DND-41 (cell line): Measurements from ENCODE around the gene SERPINH1.

Experiments
- ATAC-seq: fragments of 200-7000 bp; cut with Tn5 transposase; 3 replicates; pipeline ENCODE4 v1.9.1; 2021; ENCODE audit warnings: low read depth; ENCODE audit not compliant: insufficient read depth
- DNase-seq: peaks from one replicate; pipeline ENCODE4 v3.0.0-alpha.2; 2020
- H2AFZ ChIP-seq: 2 replicates; pipeline ENCODE4 v1.6.0; 2012; ENCODE audit warnings: low read depth, low read length
- H3K27ac ChIP-seq: 2 replicates; pipeline ENCODE4 v1.5.1; 2012; ENCODE audit warnings: low read length, inconsistent platforms
- H3K27me3 ChIP-seq: fragments of 200-600 bp; sonication (generic); 2 replicates; pipeline ENCODE4 v1.6.0; 2012; ENCODE audit warnings: low read length, mild to moderate bottlenecking, inconsistent platforms; ENCODE audit not compliant: insufficient read depth, poor library complexity
- H3K36me3 ChIP-seq: 2 replicates; pipeline ENCODE4 v1.5.1; 2012; ENCODE audit warnings: low read length, inconsistent platforms; ENCODE audit not compliant: insufficient read depth
- H3K4me1 ChIP-seq: 2 replicates; pipeline ENCODE4 v1.5.1; 2012; ENCODE audit warnings: mild to moderate bottlenecking, low read length; ENCODE audit not compliant: insufficient read depth
- H3K4me2 ChIP-seq: 2 replicates; pipeline ENCODE4 v1.6.0; 2012; ENCODE audit warnings: mild to moderate bottlenecking, moderate library complexity, low read length, inconsistent platforms; ENCODE audit not compliant: insufficient read depth
- H3K4me3 ChIP-seq, 2 experiments: fragments of 200-600 bp in 1 of 2; shearing (Covaris generic) in 1 of 2; 2 replicates each; pipeline ENCODE4 v1.5.1; 2012 to 2016; ENCODE audit warnings: inconsistent platforms in 2 of 2, low read length in 2 of 2, mild to moderate bottlenecking in 2 of 2, low read depth in 1 of 2, moderate library complexity in 1 of 2
- H3K79me2 ChIP-seq: 2 replicates; pipeline ENCODE4 v1.6.0; 2012; ENCODE audit warnings: low read length, inconsistent platforms; ENCODE audit not compliant: insufficient read depth
- H3K9ac ChIP-seq: 2 replicates; pipeline ENCODE4 v1.6.0; 2012; ENCODE audit warnings: low read depth, mild to moderate bottlenecking, inconsistent platforms, low read length, moderate library complexity
- H3K9me3 ChIP-seq: 2 replicates; pipeline ENCODE4 v1.5.1; 2012; ENCODE audit warnings: low read length, moderate library complexity, mild to moderate bottlenecking, inconsistent platforms; ENCODE audit not compliant: insufficient read depth, severe bottlenecking
- H4K20me1 ChIP-seq: 2 replicates; pipeline ENCODE4 v1.6.0; 2012; ENCODE audit warnings: low read length; ENCODE audit not compliant: insufficient read depth
- EZH2 ChIP-seq: IDR thresholded peaks from 3 replicates; pipeline ENCODE4 v1.6.1; 2012; ENCODE audit warnings: borderline replicate concordance, low read depth, mild to moderate bottlenecking, moderate library complexity, low read length, inconsistent platforms; ENCODE audit not compliant: severe bottlenecking
- TF ChIP-seq, protein P1 (sequence below): IDR thresholded peaks from 2 replicates; pipeline ENCODE4 v1.5.1; 2012; ENCODE audit warnings: borderline replicate concordance, low read length, moderate library complexity, mild to moderate bottlenecking; ENCODE audit not compliant: poor library complexity, severe bottlenecking; ENCODE audit errors: extremely low read depth

Gene SERPINH1

DNA sequence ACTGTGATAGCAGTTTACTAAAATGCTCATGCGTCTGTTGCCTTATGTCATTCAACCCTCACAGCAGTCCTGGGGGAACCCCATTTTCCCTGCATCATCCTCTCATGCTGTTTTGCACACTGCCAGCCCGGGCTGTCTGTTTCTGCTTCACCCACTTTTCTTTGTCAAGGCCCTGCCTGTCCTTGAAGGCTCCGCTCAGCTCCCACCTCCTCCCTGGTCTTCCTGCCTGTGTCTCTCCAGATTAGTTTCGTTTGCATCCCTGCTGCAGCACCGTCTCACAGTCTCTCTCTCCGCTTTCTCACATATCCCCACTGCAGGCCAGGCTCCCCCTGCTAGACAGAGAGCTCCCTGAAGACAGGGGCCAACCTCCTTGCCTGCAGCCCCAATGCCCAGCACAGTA is 29.9 kb downstream of the SERPINH1 start:
- DNase-seq (no peak), ATAC-seq (no peak)
- no peak overlapping the region for H2AFZ ChIP-seq
- H3K27ac ChIP-seq = no peak overlapping the region
- H3K79me2 ChIP-seq = no peaks in the 10 kb centered on the region
- TF ChIP-seq, protein P1, sequence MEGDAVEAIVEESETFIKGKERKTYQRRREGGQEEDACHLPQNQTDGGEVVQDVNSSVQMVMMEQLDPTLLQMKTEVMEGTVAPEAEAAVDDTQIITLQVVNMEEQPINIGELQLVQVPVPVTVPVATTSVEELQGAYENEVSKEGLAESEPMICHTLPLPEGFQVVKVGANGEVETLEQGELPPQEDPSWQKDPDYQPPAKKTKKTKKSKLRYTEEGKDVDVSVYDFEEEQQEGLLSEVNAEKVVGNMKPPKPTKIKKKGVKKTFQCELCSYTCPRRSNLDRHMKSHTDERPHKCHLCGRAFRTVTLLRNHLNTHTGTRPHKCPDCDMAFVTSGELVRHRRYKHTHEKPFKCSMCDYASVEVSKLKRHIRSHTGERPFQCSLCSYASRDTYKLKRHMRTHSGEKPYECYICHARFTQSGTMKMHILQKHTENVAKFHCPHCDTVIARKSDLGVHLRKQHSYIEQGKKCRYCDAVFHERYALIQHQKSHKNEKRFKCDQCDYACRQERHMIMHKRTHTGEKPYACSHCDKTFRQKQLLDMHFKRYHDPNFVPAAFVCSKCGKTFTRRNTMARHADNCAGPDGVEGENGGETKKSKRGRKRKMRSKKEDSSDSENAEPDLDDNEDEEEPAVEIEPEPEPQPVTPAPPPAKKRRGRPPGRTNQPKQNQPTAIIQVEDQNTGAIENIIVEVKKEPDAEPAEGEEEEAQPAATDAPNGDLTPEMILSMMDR = no peak
- no peak for TF ChIP-seq EZH2
- H3K4me3 ChIP-seq = no peak overlapping the region
- H3K4me2 ChIP-seq = no peak overlapping the region
- no peaks in the 10 kb centered on the region for H4K20me1 ChIP-seq
- no peak overlapping the region for H3K9ac ChIP-seq
- no peaks in the 10 kb centered on the region for H3K36me3 ChIP-seq
- no peaks in the 10 kb centered on the region for H3K9me3 ChIP-seq
- no peaks in the 10 kb centered on the region for H3K4me1 ChIP-seq
- peaks cover 4% of the 10 kb centered on the region for H3K27me3 ChIP-seq

DNA sequence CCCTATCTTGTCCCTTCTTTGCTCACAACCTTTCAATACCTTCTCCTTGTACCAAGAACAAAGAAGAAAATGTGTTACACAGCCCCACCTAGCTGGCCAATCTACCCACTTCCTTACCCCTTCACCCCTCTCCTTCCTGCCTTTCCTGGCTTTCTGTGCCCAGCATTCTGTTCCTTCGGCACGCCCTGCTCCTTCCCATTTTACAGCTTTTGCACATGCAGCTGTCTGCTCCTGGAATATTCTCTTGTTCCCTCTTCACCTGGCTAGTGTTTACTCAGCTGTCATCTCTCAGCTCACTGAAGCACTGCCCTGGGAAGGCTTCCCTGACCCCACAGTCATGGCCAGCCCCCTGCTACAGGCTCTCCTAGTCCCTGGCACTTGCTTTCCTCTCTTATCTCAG is 30.7 kb downstream of the SERPINH1 start:
- Histone ChIP-seq H3K4me3 (no peak overlapping the region), H3K9me3 (no peaks in the 10 kb centered on the region), H3K4me2 (no peak overlapping the region), H3K36me3 (no peaks in the 10 kb centered on the region), H4K20me1 (no peaks in the 10 kb centered on the region), H3K27me3 (peaks cover 4% of the 10 kb centered on the region), H3K79me2 (no peaks in the 10 kb centered on the region), H3K9ac (no peak overlapping the region), H2AFZ (no peak overlapping the region), H3K4me1 (no peaks in the 10 kb centered on the region), H3K27ac (no peak overlapping the region)
- DNase-seq (no peak), ATAC-seq (no peak)
- TF ChIP-seq, protein P1 = peak; percentile 3
- TF ChIP-seq EZH2 = no peak

DNA sequence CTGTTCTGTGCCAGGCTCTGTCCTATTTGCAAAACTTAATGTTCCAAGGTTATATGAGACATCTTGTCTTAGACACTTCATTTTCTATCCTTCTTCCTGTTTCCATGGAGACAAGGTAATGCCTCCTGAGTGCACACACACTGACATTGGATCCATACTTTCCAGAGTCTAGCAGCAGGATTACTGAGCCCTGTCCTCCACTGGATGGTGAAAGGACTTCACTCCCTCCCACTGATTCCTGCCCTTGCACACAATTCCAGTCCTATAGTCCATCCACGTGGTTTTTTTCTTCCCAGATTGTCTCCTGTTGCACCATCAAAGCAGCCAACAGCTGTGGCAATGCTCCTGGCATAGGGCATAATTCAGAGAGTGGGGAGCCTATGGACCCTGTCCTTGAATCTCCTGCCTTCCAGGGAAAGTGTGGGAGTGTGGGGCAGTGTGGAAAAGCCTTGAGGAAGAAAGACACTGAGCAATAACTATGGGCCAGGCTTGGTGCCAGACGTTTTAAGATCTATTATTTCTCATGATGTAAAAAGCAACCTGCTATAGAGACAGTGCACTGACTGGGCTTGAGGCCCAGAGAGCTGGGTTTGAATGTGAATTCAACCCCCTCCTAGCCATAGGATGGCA is 31.3 kb downstream of the SERPINH1 start:
- no peak overlapping the region for H3K27ac ChIP-seq
- H3K27me3 ChIP-seq = peaks cover 4% of the 10 kb centered on the region
- H3K9me3 ChIP-seq = no peaks in the 10 kb centered on the region
- H3K9ac ChIP-seq = no peak overlapping the region
- H3K4me3 ChIP-seq = no peak overlapping the region
- TF ChIP-seq EZH2 = no peak
- H3K36me3 ChIP-seq = no peaks in the 10 kb centered on the region
- H4K20me1 ChIP-seq = no peaks in the 10 kb centered on the region
- no peaks in the 10 kb centered on the region for H3K79me2 ChIP-seq
- DNase-seq (no peak), ATAC-seq (no peak)
- H3K4me2 ChIP-seq = no peak overlapping the region
- no peak overlapping the region for H2AFZ ChIP-seq
- no peaks in the 10 kb centered on the region for H3K4me1 ChIP-seq

DNA sequence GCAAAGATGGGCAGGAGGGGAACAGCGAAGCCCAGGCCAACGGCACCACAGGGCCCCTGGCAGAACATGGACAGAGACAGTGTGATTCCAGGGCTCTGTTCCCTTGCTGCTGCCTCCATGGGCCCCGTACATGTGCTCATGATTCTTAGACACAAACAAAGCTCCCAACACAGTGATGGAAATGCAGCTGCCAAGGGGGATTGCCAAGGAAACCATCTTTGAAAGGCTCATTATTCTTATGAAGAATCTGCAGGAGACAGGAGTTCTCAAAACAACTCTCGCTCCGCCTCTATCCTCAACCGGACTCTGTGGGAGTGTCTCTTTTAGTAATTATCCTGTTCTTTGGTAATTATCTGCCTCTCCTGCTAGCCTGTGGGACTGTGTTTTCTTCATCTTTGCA is 32.2 kb downstream of the SERPINH1 start:
- Histone ChIP-seq H3K27ac (no peak overlapping the region), H4K20me1 (no peaks in the 10 kb centered on the region), H2AFZ (no peak overlapping the region), H3K9me3 (no peaks in the 10 kb centered on the region), H3K4me1 (no peaks in the 10 kb centered on the region), H3K27me3 (peaks cover 4% of the 10 kb centered on the region), H3K4me3 (no peak overlapping the region), H3K79me2 (no peaks in the 10 kb centered on the region), H3K4me2 (no peak overlapping the region), H3K9ac (no peak overlapping the region), H3K36me3 (no peaks in the 10 kb centered on the region)
- ATAC-seq (no peak), DNase-seq (no peak)
- no peak for TF ChIP-seq EZH2
- TF ChIP-seq, protein P1 = no peak
